Lung (tissue), 12 donors: Measurements from ENCODE around the gene REST. TPM values are rescaled to one million over a fixed set of nuclear protein-coding genes. Genes with fewer than 3 reads are reported as not detected.

Experiments used
- ATAC-seq: fragments of 200-7000 bp; cut with Tn5 transposase; one replicate; pipeline ENCODE4 v1.9.1; 2020; ENCODE audit warnings: moderate number of reproducible peaks; ENCODE audit not compliant: insufficient read depth, low FRiP score
- DNase-seq, 3 donors: peaks; one replicate each; pipeline ENCODE4 v3.0.0-alpha.2; 2013 to 2017
- H3K27ac ChIP-seq, 2 donors: one replicate each; pipeline ENCODE4 v1.5.1; 2013; ENCODE audit warnings: mild to moderate bottlenecking in 2 of 2, moderate library complexity in 2 of 2, control low read depth in 1 of 2, inconsistent platforms in 1 of 2, low read depth in 1 of 2, low read length in 1 of 2
- H3K27me3 ChIP-seq, 3 donors: one replicate each; pipeline ENCODE4 v1.5.1; 2013; ENCODE audit warnings: low read length in 2 of 3; ENCODE audit not compliant: control insufficient read depth in 3 of 3, insufficient read depth in 3 of 3
- H3K36me3 ChIP-seq, 4 donors: one replicate each; pipeline ENCODE4 v1.5.1; 2013; ENCODE audit warnings: low read length in 4 of 4, mild to moderate bottlenecking in 1 of 4, moderate library complexity in 1 of 4; ENCODE audit not compliant: control insufficient read depth in 4 of 4, insufficient read depth in 4 of 4
- H3K4me1 ChIP-seq, 5 donors: one replicate each; pipeline ENCODE4 v1.5.1; 2013; ENCODE audit warnings: low read length in 5 of 5, mild to moderate bottlenecking in 2 of 5, moderate library complexity in 1 of 5; ENCODE audit not compliant: control insufficient read depth in 5 of 5, insufficient read depth in 5 of 5
- H3K4me3 ChIP-seq: one replicate; pipeline ENCODE4 v1.5.1; 2013; ENCODE audit warnings: mild to moderate bottlenecking, control low read depth, moderate library complexity
- H3K9ac ChIP-seq, 2 donors: one replicate each; pipeline ENCODE4 v1.5.1; 2013; ENCODE audit warnings: low read length in 2 of 2, control low read depth in 1 of 2; ENCODE audit not compliant: insufficient read depth in 1 of 2
- H3K9me3 ChIP-seq, 4 donors: one replicate each; pipeline ENCODE4 v1.5.1; 2013; ENCODE audit warnings: low read length in 3 of 4, mild to moderate bottlenecking in 1 of 4, moderate library complexity in 1 of 4; ENCODE audit not compliant: control insufficient read depth in 4 of 4, insufficient read depth in 3 of 4
- WGBS, 2 donors: extraction: QIAGEN DNeasy Blood & Tissue Kit; methylation state at CpG; one replicate each; pipeline ENCODE4 v1.1.7; 2013; 5-methylcytosine and 5-hydroxymethylcytosine counted together
- polyA plus RNA-seq, 2 donors: library from polyadenylated mRNA; stranded (reverse); fragments of 200-250 nt; gene quantifications; one replicate each; pipeline ENCODE4 v1.2.1, GENCODE V29; 2013
- total RNA-seq, 2 donors: library from RNA; depleted of rRNA in 1 of 2; stranded (reverse); fragments of >200 nt in 1 of 2; gene quantifications; one replicate each; pipeline ENCODE4 v1.2.1, GENCODE V29; 2014 to 2021
- TF ChIP-seq, protein P1 (sequence below): IDR thresholded peaks from 2 replicates; pipeline ENCODE4 v1.5.1; 2012; ENCODE audit warnings: mild to moderate bottlenecking; ENCODE audit errors: control extremely low read depth, extremely low read depth
- donor health status: control.
- donor health status: control.
- donor health status: Bipolar disorder and iron deficiency.
- donor health status: healthy.
- donor health status: DM: yes; HTN: yes; CAD: no.

Gene REST
- total and polyA plus RNA-seq, 4 donors, result 4.0 to 55.9 (median 21.8) TPM

DNA sequence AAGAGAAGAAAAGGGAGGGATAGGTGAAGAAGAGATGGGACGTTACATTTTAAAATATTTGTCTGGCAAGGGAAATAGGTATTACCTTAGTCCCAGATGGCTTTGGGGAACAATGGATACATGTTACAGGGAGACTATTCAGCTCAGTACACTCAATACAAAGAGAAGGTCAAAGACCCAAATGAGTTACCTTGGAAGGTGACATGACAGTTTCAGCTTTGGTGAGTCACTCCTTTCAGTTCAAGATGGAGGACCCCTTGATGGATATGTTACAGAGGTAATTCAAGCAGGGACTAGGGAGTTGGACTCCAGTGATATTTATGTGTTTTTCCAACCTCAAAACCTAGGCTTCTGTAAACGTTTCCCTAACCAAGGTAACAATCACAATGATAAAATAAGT is 64.7 kb downstream of the REST start:
- Histone ChIP-seq H3K4me3 (no peak overlapping the region), H3K36me3 (peaks cover 21 to 35% (median 26%) of the 10 kb centered on the region in 4 donors), H3K27ac (no peak overlapping the region), H3K9ac (no peak overlapping the region), H3K9me3 (peaks cover 0 to 6% (median 0%) of the 10 kb centered on the region in 4 donors), H3K27me3 (no peaks in the 10 kb centered on the region), H3K4me1 (peaks cover 0 to 12% (median 10%) of the 10 kb centered on the region in 5 donors)
- WGBS, 2 donors, result 89 to 98% methylated on average over 2 of the region's 2 CpGs
- TF ChIP-seq, protein P1, sequence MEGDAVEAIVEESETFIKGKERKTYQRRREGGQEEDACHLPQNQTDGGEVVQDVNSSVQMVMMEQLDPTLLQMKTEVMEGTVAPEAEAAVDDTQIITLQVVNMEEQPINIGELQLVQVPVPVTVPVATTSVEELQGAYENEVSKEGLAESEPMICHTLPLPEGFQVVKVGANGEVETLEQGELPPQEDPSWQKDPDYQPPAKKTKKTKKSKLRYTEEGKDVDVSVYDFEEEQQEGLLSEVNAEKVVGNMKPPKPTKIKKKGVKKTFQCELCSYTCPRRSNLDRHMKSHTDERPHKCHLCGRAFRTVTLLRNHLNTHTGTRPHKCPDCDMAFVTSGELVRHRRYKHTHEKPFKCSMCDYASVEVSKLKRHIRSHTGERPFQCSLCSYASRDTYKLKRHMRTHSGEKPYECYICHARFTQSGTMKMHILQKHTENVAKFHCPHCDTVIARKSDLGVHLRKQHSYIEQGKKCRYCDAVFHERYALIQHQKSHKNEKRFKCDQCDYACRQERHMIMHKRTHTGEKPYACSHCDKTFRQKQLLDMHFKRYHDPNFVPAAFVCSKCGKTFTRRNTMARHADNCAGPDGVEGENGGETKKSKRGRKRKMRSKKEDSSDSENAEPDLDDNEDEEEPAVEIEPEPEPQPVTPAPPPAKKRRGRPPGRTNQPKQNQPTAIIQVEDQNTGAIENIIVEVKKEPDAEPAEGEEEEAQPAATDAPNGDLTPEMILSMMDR, result no peak
- no peak for DNase-seq
- no peak for ATAC-seq

- H3K36me3 ChIP-seq, result peaks cover 20 to 33% (median 24%) of the 10 kb centered on the region in 4 donors
These were observed 65.1 kb downstream of the REST start for GRCh38 chr4:56972809-56973208.

DNA sequence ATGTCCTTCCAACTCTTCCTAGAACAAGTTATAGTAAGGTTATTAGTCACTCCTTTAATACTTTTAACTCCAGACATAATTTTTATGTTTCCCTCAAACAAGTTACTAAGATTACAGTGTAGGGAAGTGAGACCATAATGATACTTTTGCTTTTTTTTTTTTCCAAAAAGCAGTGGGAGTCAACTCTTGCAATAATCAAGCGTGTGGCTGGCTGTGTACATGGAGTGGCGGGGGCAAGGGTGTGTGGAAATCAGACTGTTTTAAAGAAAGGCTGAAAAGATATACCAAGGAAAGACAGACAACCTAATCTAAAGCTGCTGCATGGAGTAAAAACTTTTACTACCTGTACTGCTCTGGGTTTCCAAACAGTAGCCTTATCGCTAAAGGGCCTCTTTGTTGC is 65.6 kb downstream of the REST start:
- no peak overlapping the region for H3K9ac ChIP-seq
- H3K4me3 ChIP-seq, result no peak overlapping the region
- TF ChIP-seq, protein P1, result no peak
- no peak overlapping the region for H3K27ac ChIP-seq
- no peak for DNase-seq
- H3K4me1 ChIP-seq, result peaks cover 0 to 12% (median 10%) of the 10 kb centered on the region in 5 donors
- peaks cover 19 to 33% (median 24%) of the 10 kb centered on the region in 4 donors for H3K36me3 ChIP-seq
- no peaks in the 10 kb centered on the region for H3K27me3 ChIP-seq
- H3K9me3 ChIP-seq, result peaks cover 0 to 6% (median 0%) of the 10 kb centered on the region in 4 donors
- no peak for ATAC-seq
- 89 to 96% methylated on average over 3 of the region's 3 CpGs for WGBS, 2 donors

More at GRCh38 chr4:56972809-56973208, 65.1 kb downstream of the REST start:
- no peak for ATAC-seq
- no peak overlapping the region for H3K4me3 ChIP-seq
- H3K27me3 ChIP-seq, result no peaks in the 10 kb centered on the region
- TF ChIP-seq, protein P1, result no peak
- no peak overlapping the region for H3K27ac ChIP-seq
- H3K9me3 ChIP-seq, result peaks cover 0 to 6% (median 0%) of the 10 kb centered on the region in 4 donors
- H3K9ac ChIP-seq, result no peak overlapping the region
- no peak for DNase-seq
- peaks cover 0 to 12% (median 10%) of the 10 kb centered on the region in 5 donors for H3K4me1 ChIP-seq

DNA sequence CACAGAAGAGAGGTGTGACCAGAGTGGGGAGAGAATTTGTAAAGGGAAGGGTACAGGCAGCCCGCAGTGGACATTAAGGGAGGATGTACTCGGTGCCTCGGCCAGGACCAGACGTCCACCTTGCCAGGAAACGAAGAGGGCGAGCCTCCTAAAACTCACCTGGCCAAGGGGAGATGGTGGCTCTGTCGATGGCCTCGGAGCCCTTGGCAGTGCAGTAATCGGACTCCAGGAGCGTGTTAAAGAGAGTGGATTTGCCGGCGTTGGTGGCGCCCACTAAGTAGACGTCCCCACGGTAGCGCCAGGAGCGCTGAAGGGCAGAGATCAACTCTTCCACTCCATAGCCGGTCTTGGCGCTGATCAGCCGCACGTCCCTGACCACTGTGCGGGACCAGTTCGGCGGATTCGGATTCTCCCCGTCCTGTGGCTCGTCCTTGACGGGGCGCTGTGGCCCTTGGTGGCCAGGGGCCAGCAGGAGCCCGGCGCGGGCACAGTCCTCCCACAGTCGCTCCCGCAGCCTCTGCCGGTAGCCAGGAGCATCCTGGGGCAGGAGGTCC is 68.7 kb downstream of the REST start:
- peak overlapping the region; percentile 87 for H3K4me3 ChIP-seq
- no peak for ATAC-seq
- 3 to 4% methylated on average over 35 of the region's 35 CpGs for WGBS, 2 donors
- peaks cover 11 to 24% (median 17%) of the 10 kb centered on the region in 5 donors for H3K4me1 ChIP-seq
- H3K36me3 ChIP-seq, result peaks cover 14 to 27% (median 21%) of the 10 kb centered on the region in 4 donors
- TF ChIP-seq, protein P1, result no peak
- peak in 2 of 3 donors; percentile 15 to 19 for DNase-seq
- H3K9ac ChIP-seq, result peak overlapping the region; percentile 35 to 71
- H3K27me3 ChIP-seq, result no peaks in the 10 kb centered on the region
- H3K9me3 ChIP-seq, result peaks cover 0 to 6% (median 0%) of the 10 kb centered on the region in 4 donors
- H3K27ac ChIP-seq, result peak overlapping the region in 1 of 2 donors; percentile 18
